ENCODE data around the gene IDH3G.
"Not testable (repeated sequence)": the region's sequence is repeated elsewhere in the genome, so short reads cannot be mapped to it uniquely, and the experiment has no call there.

IDH3G gene

GRCh38 chrX:153743468-153744209 is 50.5 kb downstream of the IDH3G start:
- DNase-seq = not testable (repeated sequence)

GRCh38 chrX:153742796-153743467 is 51.2 kb downstream of the IDH3G start:
- H3K27me3 ChIP-seq (replicated peaks); H3K36me3 ChIP-seq (replicated peaks); DNase-seq; H3K4me3 ChIP-seq (ENCODE audit: low read depth, low read length); H3K27ac ChIP-seq; in situ Hi-C loops (cut with HindIII; ENCODE audit: low pct_ligation_motif_present, low sequenced_read_pairs): not testable (repeated sequence)

More at GRCh38 chrX:153743468-153744209, 50.5 kb downstream of the IDH3G start:
- H3K27ac ChIP-seq; H3K27me3 ChIP-seq (replicated peaks); H3K36me3 ChIP-seq (replicated peaks); in situ Hi-C loops (cut with HindIII; ENCODE audit: low pct_ligation_motif_present, low sequenced_read_pairs); H3K4me3 ChIP-seq (ENCODE audit: low read depth, low read length): not testable (repeated sequence)
- TF ChIP-seq CTCF (IDR thresholded peaks at IDR 0.05; ENCODE audit: low read depth, low read length, missing control alignments) = peak; percentile 4

- in situ Hi-C loops (cut with HindIII; ENCODE audit: low pct_ligation_motif_present, low sequenced_read_pairs); DNase-seq; H3K27ac ChIP-seq; H3K4me3 ChIP-seq (ENCODE audit: low read depth, low read length); H3K36me3 ChIP-seq (replicated peaks); H3K27me3 ChIP-seq (replicated peaks): not testable (repeated sequence)
Observed at GRCh38 chrX:153742111-153742510, 52.1 kb downstream of the IDH3G start.

GRCh38 chrX:153741446-153741845 is 52.7 kb downstream of the IDH3G start:
- TF ChIP-seq CTCF (IDR thresholded peaks at IDR 0.05; ENCODE audit: low read depth, low read length, missing control alignments) = no peak
- in situ Hi-C loops (cut with HindIII; ENCODE audit: low pct_ligation_motif_present, low sequenced_read_pairs) = no loop called here
- no peak for DNase-seq
- Histone ChIP-seq H3K4me3 (ENCODE audit: low read depth, low read length) (no peak overlapping the region), H3K27me3 (replicated peaks) (no peaks in the 10 kb centered on the region), H3K27ac (no peak overlapping the region), H3K36me3 (replicated peaks) (no peaks in the 10 kb centered on the region)

GRCh38 chrX:153740631-153741222 is 53.4 kb downstream of the IDH3G start:
- no peak overlapping the region for H3K27ac ChIP-seq
- no peaks in the 10 kb centered on the region for H3K27me3 ChIP-seq (replicated peaks)
- in situ Hi-C loops (cut with HindIII; ENCODE audit: low pct_ligation_motif_present, low sequenced_read_pairs) = no loop called here
- no peak for TF ChIP-seq CTCF (IDR thresholded peaks at IDR 0.05; ENCODE audit: low read depth, low read length, missing control alignments)
- H3K36me3 ChIP-seq (replicated peaks) = no peaks in the 10 kb centered on the region
- DNase-seq = no peak
- no peak overlapping the region for H3K4me3 ChIP-seq (ENCODE audit: low read depth, low read length)

GRCh38 chrX:153739754-153740486 is 54.3 kb downstream of the IDH3G start:
- H3K36me3 ChIP-seq (replicated peaks) = no peaks in the 10 kb centered on the region
- in situ Hi-C loops (cut with HindIII; ENCODE audit: low pct_ligation_motif_present, low sequenced_read_pairs) = no loop called here
- H3K27me3 ChIP-seq (replicated peaks) = no peaks in the 10 kb centered on the region
- no peak for TF ChIP-seq CTCF (IDR thresholded peaks at IDR 0.05; ENCODE audit: low read depth, low read length, missing control alignments)
- DNase-seq = no peak
- no peak overlapping the region for H3K4me3 ChIP-seq (ENCODE audit: low read depth, low read length)
- H3K27ac ChIP-seq = no peak overlapping the region

Measured in brain microvascular endothelial cell (primary cell).